Measurements from ENCODE around the gene CHCHD4.

CHCHD4 gene

DNA sequence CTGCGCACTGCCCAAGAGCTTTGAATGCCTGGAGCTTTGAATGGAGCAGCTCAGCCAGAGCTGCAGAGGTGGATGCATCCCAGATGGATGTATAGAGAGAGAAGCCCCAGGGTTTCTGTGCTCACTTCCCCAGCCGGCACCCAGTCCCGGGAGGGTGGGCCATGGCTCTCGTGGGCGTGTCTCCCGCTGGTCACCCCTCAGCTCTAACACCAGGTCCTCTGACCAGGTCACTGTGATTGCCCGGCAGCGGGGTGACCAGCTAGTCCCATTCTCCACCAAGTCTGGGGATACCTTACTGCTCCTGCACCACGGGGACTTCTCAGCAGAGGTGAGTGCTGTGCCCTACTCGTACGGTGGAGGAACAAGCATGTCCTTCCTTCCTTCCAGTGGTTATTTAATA is 10.9 kb upstream of the CHCHD4 start:
- no peak for DNase-seq (ENCODE audit: extremely low read depth, low read depth)
- TF ChIP-seq, protein P1, sequence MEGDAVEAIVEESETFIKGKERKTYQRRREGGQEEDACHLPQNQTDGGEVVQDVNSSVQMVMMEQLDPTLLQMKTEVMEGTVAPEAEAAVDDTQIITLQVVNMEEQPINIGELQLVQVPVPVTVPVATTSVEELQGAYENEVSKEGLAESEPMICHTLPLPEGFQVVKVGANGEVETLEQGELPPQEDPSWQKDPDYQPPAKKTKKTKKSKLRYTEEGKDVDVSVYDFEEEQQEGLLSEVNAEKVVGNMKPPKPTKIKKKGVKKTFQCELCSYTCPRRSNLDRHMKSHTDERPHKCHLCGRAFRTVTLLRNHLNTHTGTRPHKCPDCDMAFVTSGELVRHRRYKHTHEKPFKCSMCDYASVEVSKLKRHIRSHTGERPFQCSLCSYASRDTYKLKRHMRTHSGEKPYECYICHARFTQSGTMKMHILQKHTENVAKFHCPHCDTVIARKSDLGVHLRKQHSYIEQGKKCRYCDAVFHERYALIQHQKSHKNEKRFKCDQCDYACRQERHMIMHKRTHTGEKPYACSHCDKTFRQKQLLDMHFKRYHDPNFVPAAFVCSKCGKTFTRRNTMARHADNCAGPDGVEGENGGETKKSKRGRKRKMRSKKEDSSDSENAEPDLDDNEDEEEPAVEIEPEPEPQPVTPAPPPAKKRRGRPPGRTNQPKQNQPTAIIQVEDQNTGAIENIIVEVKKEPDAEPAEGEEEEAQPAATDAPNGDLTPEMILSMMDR (IDR thresholded peaks at IDR 0.05; ENCODE audit: low read depth, low read length) = no peak

DNA sequence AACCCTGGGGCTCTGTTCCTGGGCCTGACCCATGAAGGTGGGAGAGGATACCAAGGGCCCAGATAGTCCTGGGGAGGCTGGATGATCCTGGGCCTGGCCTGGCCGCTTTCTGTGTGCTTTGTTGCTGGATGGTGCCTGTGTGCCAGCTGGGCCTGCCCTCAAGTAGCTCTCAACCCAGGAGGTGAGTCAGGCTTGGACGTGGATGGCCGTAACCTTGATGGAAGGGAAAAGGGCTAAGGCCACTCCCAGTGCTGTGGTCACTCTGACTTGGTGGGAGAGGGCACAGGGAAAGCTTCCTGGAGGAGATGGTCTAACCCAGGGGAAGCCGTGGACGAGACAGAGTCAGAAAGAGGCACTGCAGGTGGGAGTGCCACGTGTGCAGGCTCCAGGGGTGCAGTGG is 9.6 kb upstream of the CHCHD4 start:
- TF ChIP-seq, protein P1 (IDR thresholded peaks at IDR 0.05; ENCODE audit: low read depth, low read length) = no peak
- no peak for DNase-seq (ENCODE audit: extremely low read depth, low read depth)

DNA sequence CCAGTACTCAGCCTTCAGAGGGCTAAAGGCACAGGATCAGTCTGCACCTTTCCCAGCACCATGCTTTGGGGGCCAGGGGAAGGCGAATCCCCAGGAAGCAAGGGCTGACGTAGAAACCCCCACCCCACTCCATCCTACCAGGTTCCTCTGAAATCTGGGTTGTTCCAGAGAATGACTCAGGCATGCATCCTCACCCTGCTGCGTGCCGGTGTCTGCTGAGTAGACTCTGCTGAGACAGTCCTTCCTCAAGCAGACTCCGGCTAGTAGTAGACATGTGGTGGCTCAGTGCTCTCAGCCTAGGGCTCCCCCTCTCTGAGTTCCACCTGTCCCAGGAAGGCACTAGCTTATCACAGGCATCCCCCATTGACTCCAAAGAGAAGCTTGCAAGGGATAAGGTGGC is 9.2 kb upstream of the CHCHD4 start:
- no peak for DNase-seq (ENCODE audit: extremely low read depth, low read depth)
- TF ChIP-seq, protein P1 (IDR thresholded peaks at IDR 0.05; ENCODE audit: low read depth, low read length) = no peak

DNA sequence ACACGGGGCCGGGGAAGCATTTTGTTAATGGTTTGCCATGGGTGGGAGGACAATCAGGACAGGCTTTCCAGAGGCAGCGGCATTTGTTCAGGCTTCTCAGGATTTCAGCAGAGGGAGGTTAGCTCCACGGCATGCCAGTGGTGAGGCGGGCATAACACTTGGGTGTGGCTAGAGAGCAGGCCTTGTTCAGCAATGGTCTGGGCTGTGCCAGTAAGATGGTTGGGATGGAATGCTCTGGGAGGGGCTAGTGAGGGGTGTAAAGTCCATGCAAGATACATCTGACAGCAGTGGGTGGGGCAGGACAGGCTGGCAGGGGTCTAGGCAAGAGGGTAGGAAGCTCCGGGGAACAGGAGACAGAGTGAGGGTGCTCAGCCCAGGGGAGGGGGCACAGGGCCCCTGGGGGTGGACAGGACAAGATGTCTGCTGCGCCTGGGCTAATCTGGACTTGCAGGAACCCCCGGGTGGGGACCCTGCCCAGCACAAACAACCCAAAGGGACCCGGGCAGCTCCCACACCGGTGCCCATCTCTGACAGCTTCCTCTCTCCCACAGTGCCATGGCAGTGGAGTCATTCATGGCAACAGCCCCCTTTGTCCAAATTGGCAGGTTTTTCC is 8.6 kb upstream of the CHCHD4 start:
- no peak for DNase-seq (ENCODE audit: extremely low read depth, low read depth)
- TF ChIP-seq, protein P1 (IDR thresholded peaks at IDR 0.05; ENCODE audit: low read depth, low read length) = no peak

DNA sequence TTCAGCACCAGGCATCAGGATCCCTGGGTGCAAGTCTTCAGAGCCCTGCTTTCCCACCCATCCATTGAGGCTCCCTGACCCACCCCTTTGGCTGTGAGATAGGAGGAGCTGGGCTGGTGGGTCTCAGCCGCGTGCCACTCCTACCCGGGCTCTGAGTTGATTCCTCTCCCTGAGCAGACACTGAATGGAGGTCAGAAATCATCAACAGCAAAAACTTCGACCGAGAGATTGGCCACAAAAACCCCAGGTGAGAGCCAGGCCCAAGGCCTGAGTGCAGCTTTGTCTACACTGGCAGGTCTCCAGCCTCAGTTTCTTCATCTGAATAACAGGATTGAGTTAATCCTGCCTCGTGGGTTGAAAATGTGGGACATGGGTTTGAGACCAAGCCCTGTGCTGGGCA is 8.0 kb upstream of the CHCHD4 start:
- no peak for DNase-seq (ENCODE audit: extremely low read depth, low read depth)
- TF ChIP-seq, protein P1 (IDR thresholded peaks at IDR 0.05; ENCODE audit: low read depth, low read length) = no peak

DNA sequence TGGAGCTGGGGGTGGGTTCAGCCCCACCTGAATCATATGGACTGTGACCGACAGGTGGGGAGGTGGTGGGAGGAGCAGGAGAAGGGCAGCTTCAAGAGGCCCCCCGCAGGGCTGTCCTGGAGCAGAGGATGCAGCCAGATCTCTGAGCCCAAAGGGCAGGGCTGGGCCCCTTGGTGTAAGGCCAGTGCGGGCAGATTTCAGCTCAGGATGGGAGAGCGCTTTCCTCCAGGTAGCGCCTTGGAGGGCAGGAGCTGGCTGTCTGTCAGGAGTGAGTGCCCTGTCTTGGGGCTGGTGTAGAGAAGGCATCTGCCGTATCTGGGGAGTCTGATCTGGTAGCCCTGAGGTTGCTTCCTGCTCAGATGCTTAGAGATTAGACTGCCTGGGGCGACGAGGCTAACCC is 7.5 kb upstream of the CHCHD4 start:
- TF ChIP-seq, protein P1 (IDR thresholded peaks at IDR 0.05; ENCODE audit: low read depth, low read length) = no peak
- DNase-seq (ENCODE audit: extremely low read depth, low read depth) = no peak

DNA sequence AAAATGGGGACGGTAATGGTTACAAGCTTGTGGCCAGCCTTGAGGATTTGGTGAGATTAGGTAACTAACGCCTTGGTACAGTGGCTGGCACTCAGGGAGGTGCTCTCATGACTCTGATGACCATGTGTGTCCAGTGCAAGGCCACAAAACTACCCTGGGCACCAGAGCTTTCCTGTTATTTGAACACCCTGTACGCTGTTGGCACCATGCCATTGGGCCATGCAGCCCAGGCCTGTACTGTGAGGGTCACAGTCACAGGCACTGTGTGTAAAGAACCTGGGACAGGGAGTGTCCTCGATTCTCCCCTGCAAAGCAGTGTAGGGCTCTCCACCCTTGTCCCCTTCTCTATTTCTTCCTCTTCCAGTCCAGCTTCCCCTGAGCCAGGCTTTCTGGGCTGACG is 6.5 kb upstream of the CHCHD4 start:
- TF ChIP-seq, protein P1 (IDR thresholded peaks at IDR 0.05; ENCODE audit: low read depth, low read length) = no peak

More for the DNA sequence above, 6.5 kb upstream of the CHCHD4 start:
- DNase-seq (ENCODE audit: extremely low read depth, low read depth) = no peak
